HG02642 (cell line): ENCODE measurements around the gene TNRC18.
"Not testable (repeated sequence)": the region's sequence is repeated elsewhere in the genome, so short reads cannot be mapped to it uniquely, and the experiment has no call there.

ENCODE experiments used
- ATAC-seq: cut with Tn5 transposase; IDR thresholded peaks from one replicate; pipeline ENCODE4 v1.9.1; 2021; ENCODE audit warnings: mild to moderate bottlenecking; ENCODE audit not compliant: unreplicated experiment, poor library complexity

TNRC18 gene

GRCh38 chr7:5423306-5423975, at the start of gene TNRC18:
Gene TNRC18 (minus strand): TSS chr7:5423834. CDS start chr7:5421246, 2,588 bp downstream.
- no peak for ATAC-seq

- no peak for ATAC-seq
Observed at GRCh38 chr7:5472432-5473315, 49.0 kb upstream of the TNRC18 start.

- not testable (repeated sequence) for ATAC-seq
Observed at GRCh38 chr7:5471623-5472022, 48.0 kb upstream of the TNRC18 start.

GRCh38 chr7:5470816-5471215, 47.2 kb upstream of the TNRC18 start:
- ATAC-seq, result no peak

- ATAC-seq, result no peak
Observed at GRCh38 chr7:5470167-5470532, 46.5 kb upstream of the TNRC18 start.

GRCh38 chr7:5469375-5470166, 45.9 kb upstream of the TNRC18 start:
- ATAC-seq, result no peak

GRCh38 chr7:5467645-5468044, 44.0 kb upstream of the TNRC18 start:
- no peak for ATAC-seq

- ATAC-seq, result no peak
Observed at GRCh38 chr7:5466551-5466950, 42.9 kb upstream of the TNRC18 start.

GRCh38 chr7:5463031-5463430, 39.4 kb upstream of the TNRC18 start:
- no peak for ATAC-seq

GRCh38 chr7:5462216-5462615, 38.6 kb upstream of the TNRC18 start:
- no peak for ATAC-seq

GRCh38 chr7:5458921-5459480, 35.4 kb upstream of the TNRC18 start:
- ATAC-seq, result no peak

GRCh38 chr7:5457245-5457735, 33.7 kb upstream of the TNRC18 start:
- ATAC-seq, result no peak

- no peak for ATAC-seq
Observed at GRCh38 chr7:5456409-5456808, 32.8 kb upstream of the TNRC18 start.

GRCh38 chr7:5455581-5456219, 32.1 kb upstream of the TNRC18 start:
- ATAC-seq, result no peak

- no peak for ATAC-seq
Observed at GRCh38 chr7:5455175-5455574, 31.5 kb upstream of the TNRC18 start.

GRCh38 chr7:5454485-5454884, 30.9 kb upstream of the TNRC18 start:
- no peak for ATAC-seq

GRCh38 chr7:5453566-5454075, 30.0 kb upstream of the TNRC18 start:
- no peak for ATAC-seq

GRCh38 chr7:5452937-5453540, 29.4 kb upstream of the TNRC18 start:
- no peak for ATAC-seq

GRCh38 chr7:5452470-5452899, 28.9 kb upstream of the TNRC18 start:
- ATAC-seq, result no peak
